Measurements from ENCODE around the gene ADISSP. TPM values are rescaled to one million over a fixed set of nuclear protein-coding genes. Genes with fewer than 3 reads are reported as not detected.

The ADISSP gene
- total RNA-seq = 10 to 100 TPM; 37.4 to 38.5 TPM

DNA sequence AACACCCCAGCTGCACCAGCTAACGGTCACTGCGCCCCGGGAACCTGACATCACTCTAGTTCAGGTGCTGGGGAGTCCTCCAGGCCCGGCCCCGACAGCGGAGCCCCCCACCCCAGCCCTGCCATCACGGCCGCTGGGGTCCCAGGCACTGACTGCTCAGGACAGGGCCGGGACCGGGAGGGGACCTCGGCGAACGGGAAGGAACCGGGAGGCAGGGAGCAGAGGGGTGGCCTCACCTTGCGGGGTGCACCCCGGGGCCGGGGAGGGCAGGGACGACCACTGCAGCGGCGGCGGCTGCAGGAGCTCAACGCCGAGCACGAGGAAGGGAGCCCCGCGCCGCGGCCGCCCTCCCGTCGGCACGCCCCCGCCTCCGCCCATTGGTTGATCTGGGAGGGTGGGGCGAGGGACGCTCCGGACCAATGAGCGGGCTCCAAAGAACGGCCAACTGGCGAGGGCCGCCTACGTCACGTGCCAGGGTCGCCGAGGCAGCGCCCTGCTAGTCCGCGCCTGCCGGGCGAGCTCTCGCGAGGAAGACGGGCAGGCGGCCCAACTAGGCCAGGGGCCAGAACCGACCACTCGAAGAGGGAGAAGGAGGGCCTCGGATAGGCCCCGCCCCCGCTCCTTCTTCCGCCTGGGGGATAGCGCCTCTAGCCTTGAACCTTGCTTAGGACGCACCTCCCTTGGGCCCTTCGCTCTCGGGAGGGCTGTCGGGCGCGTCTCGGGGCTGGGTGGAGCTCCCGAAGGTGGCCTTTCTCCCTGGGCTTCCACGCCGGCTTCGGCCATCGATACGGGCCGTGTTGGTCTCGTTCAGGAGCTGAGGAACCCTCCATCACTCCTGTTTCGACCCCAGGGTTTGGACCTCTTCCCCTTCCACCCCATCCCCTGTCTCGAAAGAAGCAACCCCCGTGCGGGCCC, at the start of gene ADISSP:
Gene ADISSP (minus strand): TSS at position 327 of the 915 bp plus-strand sequence. CDS start 7,653 bp downstream, outside the sequence.
- ChIA-PET CTCF (interaction anchor here (0.6 to 5.8 kb wide), 20 partner anchors 10 to 228 kb away, joined by 3 to 33 read pairs (median 4); partner anchors contain the start of genes ADAM33, AP5S1, CENPB and SPEF1), POLR2A (interaction anchor here (0.6 to 2.7 kb wide), 10 partner anchors 8 to 395 kb away, joined by 3 to 15 read pairs (median 4); partner anchors contain the start of genes AP5S1, CENPB and SPEF1)
- H3K27me3 Mint-ChIP-seq (ENCODE audit: low read depth) = no peaks in the 10 kb centered on the region
- peaks cover 30% of the 10 kb centered on the region for H3K4me1 Mint-ChIP-seq (ENCODE audit: low read depth)
- H3K4me3 Mint-ChIP-seq = peak within 1 kb of the TSS; percentile 89
- DNase-seq = peak; percentile 99
- peak; percentile 95 for ATAC-seq
- peak within 1 kb of the TSS; percentile 94 for H3K27ac Mint-ChIP-seq
- H3K36me3 Mint-ChIP-seq (ENCODE audit: low read depth) = no peaks in the 10 kb centered on the region
- no peaks in the 10 kb centered on the region for H3K9me3 Mint-ChIP-seq (ENCODE audit: insufficient read depth)

- H3K27ac Mint-ChIP-seq = peak overlapping the region; percentile 98
- no peaks in the 10 kb centered on the region for H3K27me3 Mint-ChIP-seq (ENCODE audit: low read depth)
- H3K9me3 Mint-ChIP-seq (ENCODE audit: insufficient read depth) = no peaks in the 10 kb centered on the region
- DNase-seq = peak; percentile 81
- peak overlapping the region; percentile 50 for H3K4me3 Mint-ChIP-seq
- POLR2A ChIA-PET = interaction anchor here (0.6 to 7.3 kb wide), 8 partner anchors 10 to 55 kb away, joined by 3 to 44 read pairs (median 4); partner anchors contain the start of genes CDC25B and CENPB
- H3K36me3 Mint-ChIP-seq (ENCODE audit: low read depth) = peaks cover 7% of the 10 kb centered on the region
- peak; percentile 20 for ATAC-seq
- CTCF ChIA-PET = interaction anchor here (0.6 to 7.7 kb wide), 4 partner anchors 15 to 242 kb away, joined by 3 to 126 read pairs (median 8); partner anchors contain the start of genes ADISSP and CENPB
- H3K4me1 Mint-ChIP-seq (ENCODE audit: low read depth) = peaks cover 88% of the 10 kb centered on the region
Observed at GRCh38 chr20:3815703-3816315, 48.3 kb upstream of the ADISSP start.

- ChIA-PET POLR2A (interaction anchor here (0.9 to 7.3 kb wide), 8 partner anchors 9 to 56 kb away, joined by 3 to 44 read pairs (median 4); partner anchors contain the start of genes CDC25B and CENPB), CTCF (interaction anchor here (1.6 to 7.7 kb wide), 3 partner anchors 15 to 47 kb away, joined by 3 to 126 read pairs (median 12); partner anchors contain the start of genes ADISSP and CENPB)
- no peak for DNase-seq
- no peaks in the 10 kb centered on the region for H3K27me3 Mint-ChIP-seq (ENCODE audit: low read depth)
- peak overlapping the region; percentile 50 for H3K4me3 Mint-ChIP-seq
- peaks cover 94% of the 10 kb centered on the region for H3K4me1 Mint-ChIP-seq (ENCODE audit: low read depth)
- ATAC-seq = no peak
- H3K9me3 Mint-ChIP-seq (ENCODE audit: insufficient read depth) = no peaks in the 10 kb centered on the region
- H3K27ac Mint-ChIP-seq = peak overlapping the region; percentile 98
- H3K36me3 Mint-ChIP-seq (ENCODE audit: low read depth) = peaks cover 6% of the 10 kb centered on the region
Observed at GRCh38 chr20:3814928-3815495, 47.5 kb upstream of the ADISSP start.

- Mint-ChIP-seq H3K4me1 (ENCODE audit: low read depth) (peaks cover 86% of the 10 kb centered on the region), H3K4me3 (no peak overlapping the region), H3K9me3 (ENCODE audit: insufficient read depth) (no peaks in the 10 kb centered on the region), H3K27me3 (ENCODE audit: low read depth) (no peaks in the 10 kb centered on the region), H3K36me3 (ENCODE audit: low read depth) (peaks cover 6% of the 10 kb centered on the region), H3K27ac (peak overlapping the region; percentile 76)
- ATAC-seq = no peak
- peak; percentile 34 for DNase-seq
- ChIA-PET CTCF (interaction anchor here (1.1 to 3.7 kb wide), 6 partner anchors 14 to 46 kb away, joined by 3 to 12 read pairs (median 4); partner anchors contain the start of genes ADISSP, CDC25B and CENPB), POLR2A (interaction anchor here (0.6 to 0.9 kb wide), 2 partner anchors 9 to 15 kb away, joined by 3 read pairs; no protein-coding TSS in a partner anchor)
Observed at GRCh38 chr20:3813848-3814581, 46.5 kb upstream of the ADISSP start.

- no peak for ATAC-seq
- peak overlapping the region; percentile 76 for H3K27ac Mint-ChIP-seq
- H3K9me3 Mint-ChIP-seq (ENCODE audit: insufficient read depth) = no peaks in the 10 kb centered on the region
- no peak overlapping the region for H3K4me3 Mint-ChIP-seq
- peaks cover 81% of the 10 kb centered on the region for H3K4me1 Mint-ChIP-seq (ENCODE audit: low read depth)
- H3K36me3 Mint-ChIP-seq (ENCODE audit: low read depth) = peaks cover 7% of the 10 kb centered on the region
- DNase-seq = no peak
- no peaks in the 10 kb centered on the region for H3K27me3 Mint-ChIP-seq (ENCODE audit: low read depth)
- POLR2A ChIA-PET = interaction anchor here (0.6 to 2.7 kb wide), 5 partner anchors 14 to 1001 kb away, joined by 3 to 14 read pairs (median 4); partner anchors contain the start of genes CDC25B and CENPB
- CTCF ChIA-PET = interaction anchor here (1.0 to 3.7 kb wide), 8 partner anchors 13 to 60 kb away, joined by 3 to 12 read pairs (median 4); partner anchors contain the start of genes ADISSP, CDC25B and CENPB
Observed at GRCh38 chr20:3812975-3813847, 45.7 kb upstream of the ADISSP start.

DNA sequence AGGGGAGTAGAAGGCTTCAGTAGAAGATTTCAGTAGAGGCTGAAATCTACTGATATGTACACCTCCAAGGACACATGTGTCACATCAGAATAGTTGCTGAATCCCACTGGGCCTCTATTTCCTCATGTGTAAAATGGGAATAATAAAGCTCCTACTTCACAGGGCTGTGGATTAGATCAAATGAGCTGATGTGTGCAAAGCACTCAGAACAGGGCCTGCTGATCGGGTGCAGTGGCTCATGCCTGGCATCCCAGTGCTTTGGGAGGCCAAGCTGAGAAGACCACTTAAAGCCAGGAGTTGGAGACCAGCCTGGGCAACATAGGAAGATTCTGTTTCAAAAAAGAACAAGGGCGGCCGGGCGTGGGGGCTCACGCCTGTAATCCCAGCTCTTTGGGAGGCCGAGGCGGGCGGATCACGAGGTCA, 44.7 kb upstream of the ADISSP start:
- DNase-seq (no peak), ATAC-seq (no peak)
- H3K36me3 Mint-ChIP-seq (ENCODE audit: low read depth) = peaks cover 9% of the 10 kb centered on the region
- H3K4me1 Mint-ChIP-seq (ENCODE audit: low read depth) = peaks cover 82% of the 10 kb centered on the region
- ChIA-PET CTCF (interaction anchor here (0.5 to 3.7 kb wide), 6 partner anchors 8 to 268 kb away, joined by 3 to 35 read pairs (median 3); partner anchors contain the start of genes ADISSP and AP5S1), POLR2A (interaction anchor here (1.0 to 2.7 kb wide), 6 partner anchors 8 to 1002 kb away, joined by 3 to 14 read pairs (median 4); partner anchors contain the start of genes AP5S1, CDC25B and CENPB)
- peak overlapping the region; percentile 76 for H3K4me3 Mint-ChIP-seq
- no peaks in the 10 kb centered on the region for H3K9me3 Mint-ChIP-seq (ENCODE audit: insufficient read depth)
- H3K27me3 Mint-ChIP-seq (ENCODE audit: low read depth) = no peaks in the 10 kb centered on the region
- H3K27ac Mint-ChIP-seq = peak overlapping the region; percentile 96

GRCh38 chr20:3811467-3812258, 44.1 kb upstream of the ADISSP start:
- Mint-ChIP-seq H3K27me3 (ENCODE audit: low read depth) (no peaks in the 10 kb centered on the region), H3K36me3 (ENCODE audit: low read depth) (peaks cover 14% of the 10 kb centered on the region), H3K4me3 (peak overlapping the region; percentile 76), H3K4me1 (ENCODE audit: low read depth) (peaks cover 82% of the 10 kb centered on the region), H3K9me3 (ENCODE audit: insufficient read depth) (no peaks in the 10 kb centered on the region), H3K27ac (peak overlapping the region; percentile 96)
- CTCF ChIA-PET = interaction anchor here (0.5 to 3.7 kb wide), 7 partner anchors 9 to 268 kb away, joined by 3 to 35 read pairs (median 3); partner anchors contain the start of genes AP5S1 and CENPB
- POLR2A ChIA-PET = interaction anchor here (0.6 to 2.7 kb wide), 8 partner anchors 9 to 1003 kb away, joined by 3 to 14 read pairs (median 4); partner anchors contain the start of genes AP5S1, CDC25B and CENPB
- DNase-seq = peak; percentile 91
- ATAC-seq = peak; percentile 86

DNA sequence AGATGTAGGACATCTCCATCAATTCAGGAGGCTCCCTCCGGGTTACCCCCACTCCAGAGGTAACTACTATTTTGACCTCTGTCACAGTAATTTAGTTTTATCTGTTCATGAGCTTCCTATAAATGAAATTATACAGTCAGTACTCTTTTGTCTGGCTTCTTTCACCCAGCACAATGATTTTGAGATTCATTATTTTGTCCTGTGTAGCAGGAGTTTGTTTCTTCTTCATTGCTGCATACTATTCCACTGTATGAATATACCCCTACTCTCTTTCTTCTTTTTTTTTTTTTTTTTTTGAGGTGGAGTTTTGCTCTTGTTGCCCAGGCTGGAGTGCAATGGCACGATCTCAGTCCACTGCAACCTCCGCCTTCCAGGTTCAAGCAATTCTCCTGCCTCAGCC, 41.0 kb upstream of the ADISSP start:
- DNase-seq = no peak
- no peaks in the 10 kb centered on the region for H3K27me3 Mint-ChIP-seq (ENCODE audit: low read depth)
- no peaks in the 10 kb centered on the region for H3K9me3 Mint-ChIP-seq (ENCODE audit: insufficient read depth)
- ChIA-PET POLR2A (no interaction called here), CTCF (interaction anchor here (1.1 kb wide), 1 partner anchor 10 kb away, joined by 6 read pairs; no protein-coding TSS in a partner anchor)
- peaks cover 82% of the 10 kb centered on the region for H3K4me1 Mint-ChIP-seq (ENCODE audit: low read depth)
- ATAC-seq = no peak
- H3K4me3 Mint-ChIP-seq = no peak overlapping the region
- peaks cover 41% of the 10 kb centered on the region for H3K36me3 Mint-ChIP-seq (ENCODE audit: low read depth)
- peak overlapping the region; percentile 25 for H3K27ac Mint-ChIP-seq

DNA sequence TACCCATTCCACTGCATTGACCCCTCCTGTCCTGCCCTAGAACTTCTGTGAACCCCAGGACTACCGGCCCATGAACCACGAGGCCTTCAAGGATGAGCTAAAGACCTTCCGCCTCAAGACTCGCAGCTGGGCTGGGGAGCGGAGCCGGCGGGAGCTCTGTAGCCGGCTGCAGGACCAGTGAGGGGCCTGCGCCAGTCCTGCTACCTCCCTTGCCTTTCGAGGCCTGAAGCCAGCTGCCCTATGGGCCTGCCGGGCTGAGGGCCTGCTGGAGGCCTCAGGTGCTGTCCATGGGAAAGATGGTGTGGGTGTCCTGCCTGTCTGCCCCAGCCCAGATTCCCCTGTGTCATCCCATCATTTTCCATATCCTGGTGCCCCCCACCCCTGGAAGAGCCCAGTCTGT, 37.2 kb upstream of the ADISSP start:
- no peaks in the 10 kb centered on the region for H3K9me3 Mint-ChIP-seq (ENCODE audit: insufficient read depth)
- DNase-seq (no peak), ATAC-seq (no peak)
- no peak overlapping the region for H3K4me3 Mint-ChIP-seq
- H3K36me3 Mint-ChIP-seq (ENCODE audit: low read depth) = peaks cover 73% of the 10 kb centered on the region
- H3K4me1 Mint-ChIP-seq (ENCODE audit: low read depth) = peaks cover 68% of the 10 kb centered on the region
- no peaks in the 10 kb centered on the region for H3K27me3 Mint-ChIP-seq (ENCODE audit: low read depth)
- POLR2A ChIA-PET = interaction anchor here (0.9 to 1.3 kb wide), 3 partner anchors 9 to 11 kb away, joined by 3 to 5 read pairs (median 4); partner anchors contain the start of gene CDC25B
- CTCF ChIA-PET = no interaction called here
- peak overlapping the region; percentile 53 for H3K27ac Mint-ChIP-seq
